HCT116 (cell line): ENCODE results near the gene WDR70. TPM values are rescaled to one million over a fixed set of nuclear protein-coding genes. Genes with fewer than 3 reads are reported as not detected.

ENCODE experiments used
- ATAC-seq: fragments of 200-7000 bp; cut with Tn5 transposase; 2 replicates; pipeline ENCODE4 v1.9.1; 2020; ENCODE audit warnings: mild to moderate bottlenecking, moderate library complexity
- BruUV-seq: library from RNA; stranded (reverse); fragments of 400-500 nt; replicated peaks from 2 replicates; lab custom pipeline; 2021; lab: Mats Ljungman, UMichigan
- CTCF ChIA-PET: fragments of 300-600 bp; sonication (Branson Sonifier 250); formaldehyde crosslinking; loops from one replicate; lab custom pipeline; 2021; ENCODE audit warnings: antibody characterized with exemption; lab: Charles Lee
- POLR2A ChIA-PET: fragments of 300-600, 350-600 bp; sonication (Branson Sonifier 250); formaldehyde crosslinking; loops from one replicate; lab custom pipeline; 2021; ENCODE audit warnings: antibody characterized with exemption; lab: Charles Lee
- RAD21 ChIA-PET, 2 experiments: fragments of 300-600 bp; sonication (Branson Sonifier 250); formaldehyde crosslinking; loops; one replicate each; lab custom pipeline; 2023; ENCODE audit warnings: low total read pairs in 2 of 2; ENCODE audit not compliant: uncharacterized antibody in 2 of 2, unreplicated experiment in 2 of 2, low non-redundant PET in 1 of 2; lab: Charles Lee
- DNase-seq: peaks from one replicate; pipeline ENCODE4 v3.0.0-alpha.2; 2010; ENCODE audit warnings: low read depth, low spot score
- H2AFZ ChIP-seq: fragments of 200-600 bp; shearing (Covaris generic), sonication (generic); 2 replicates; pipeline ENCODE4 v1.6.1; 2017; ENCODE audit warnings: low read depth, mixed run types, mixed read lengths, antibody characterized with exemption, low read length; ENCODE audit not compliant: poor library complexity, severe bottlenecking
- H3K27ac ChIP-seq: 2 replicates; pipeline ENCODE4 v1.5.1; 2012; ENCODE audit warnings: low read depth, low read length
- H3K27me3 ChIP-seq: fragments of 200-600 bp; sonication (generic); 2 replicates; pipeline ENCODE4 v1.6.1; 2016; ENCODE audit warnings: mixed run types, low read length, mixed read lengths; ENCODE audit not compliant: insufficient read depth
- H3K36me3 ChIP-seq, 2 experiments: fragments of 200-500 bp in 1 of 2; fragments of 200-600 bp in 1 of 2; sonication (Bioruptor generic) in 1 of 2; sonication (generic) in 1 of 2; 2 replicates each; pipeline versions ENCODE4 v1.5.1 to v1.6.1; 2014 to 2016; ENCODE audit warnings: low read length in 2 of 2, inconsistent platforms in 1 of 2, mixed read lengths in 1 of 2, mixed run types in 1 of 2; ENCODE audit not compliant: insufficient read depth in 2 of 2, control insufficient read depth in 1 of 2
- H3K4me1 ChIP-seq, 2 experiments: fragments of 200-600 bp in 1 of 2; sonication (generic) in 1 of 2; 2 replicates each; pipeline versions ENCODE4 v1.5.1 to v1.6.1; 2012 to 2017; ENCODE audit warnings: low read length in 2 of 2, inconsistent platforms in 1 of 2, mild to moderate bottlenecking in 1 of 2, mixed read lengths in 1 of 2, mixed run types in 1 of 2, moderate library complexity in 1 of 2; ENCODE audit not compliant: insufficient read depth in 2 of 2, control insufficient read depth in 1 of 2
- H3K4me2 ChIP-seq: fragments of 200-600 bp; sonication (generic); 2 replicates; pipeline ENCODE4 v1.6.1; 2017; ENCODE audit warnings: mixed run types, low read length, mixed read lengths
- H3K4me3 ChIP-seq, 2 experiments: fragments of 200-600 bp in 1 of 2; sonication (generic) in 1 of 2; replicated peaks in 1 of 2; 2 replicates each; pipeline ENCODE4 v1.5.1; 2011 to 2016; ENCODE audit warnings: low read length in 2 of 2, control low read depth in 1 of 2, low read depth in 1 of 2, mild to moderate bottlenecking in 1 of 2, mixed read lengths in 1 of 2, mixed run types in 1 of 2
- H3K79me2 ChIP-seq: fragments of 200-600 bp; sonication (generic); 2 replicates; pipeline ENCODE4 v1.6.1; 2017; ENCODE audit warnings: mild to moderate bottlenecking, mixed run types, low read length, moderate library complexity, mixed read lengths; ENCODE audit not compliant: insufficient read depth
- H3K9ac ChIP-seq: fragments of 200-600 bp; sonication (generic); 2 replicates; pipeline ENCODE4 v1.6.1; 2016; ENCODE audit warnings: low read length, mixed read lengths
- H3K9me2 ChIP-seq: fragments of 200-600 bp; sonication (generic), shearing (Covaris generic); 2 replicates; pipeline ENCODE4 v1.6.1; 2017; ENCODE audit warnings: mixed run types, mild to moderate bottlenecking, moderate library complexity; ENCODE audit not compliant: insufficient read depth
- H3K9me3 ChIP-seq, 2 experiments: fragments of 200-500 bp in 1 of 2; fragments of 200-600 bp in 1 of 2; sonication (Bioruptor generic) in 1 of 2; sonication (generic) in 1 of 2; 2 replicates each; pipeline ENCODE4 v1.6.1; 2014 to 2017; ENCODE audit warnings: low read length in 2 of 2, mixed read lengths in 2 of 2, inconsistent platforms in 1 of 2, low read depth in 1 of 2, mild to moderate bottlenecking in 1 of 2, mixed run types in 1 of 2, moderate library complexity in 1 of 2; ENCODE audit not compliant: control insufficient read depth in 1 of 2, insufficient read depth in 1 of 2
- H4K20me1 ChIP-seq: fragments of 200-600 bp; sonication (generic), shearing (Covaris generic); 2 replicates; pipeline ENCODE4 v1.6.1; 2017; ENCODE audit warnings: mixed run types, mild to moderate bottlenecking, moderate library complexity; ENCODE audit not compliant: insufficient read depth
- ATF3 ChIP-seq: IDR thresholded peaks from 2 replicates; pipeline ENCODE4 v1.6.1; 2012
- CBX3 ChIP-seq: IDR thresholded peaks from 2 replicates; pipeline ENCODE4 v1.6.1; 2012; ENCODE audit warnings: low read depth
- CEBPB ChIP-seq: IDR thresholded peaks from 2 replicates; pipeline ENCODE4 v1.6.1; 2012; ENCODE audit warnings: low read depth
- EZH2phosphoT487 ChIP-seq: fragments of 200-600 bp; IDR thresholded peaks from 2 replicates; pipeline ENCODE4 v1.6.1; 2018; ENCODE audit warnings: antibody characterized with exemption, borderline replicate concordance
- FOSL1 ChIP-seq: IDR thresholded peaks from 2 replicates; pipeline ENCODE4 v1.6.1; 2012; ENCODE audit warnings: low read depth
- JUND ChIP-seq: IDR thresholded peaks from 2 replicates; pipeline ENCODE4 v1.6.1; 2012
- POLR2A ChIP-seq: IDR thresholded peaks from 2 replicates; pipeline ENCODE4 v1.7.0; 2011; ENCODE audit warnings: borderline replicate concordance; ENCODE audit not compliant: insufficient read depth, insufficient read length; ENCODE audit errors: extremely low read depth
- POLR2AphosphoS5 ChIP-seq: IDR thresholded peaks from 2 replicates; pipeline ENCODE4 v1.6.1; 2011; ENCODE audit warnings: mild to moderate bottlenecking, low read depth, low read length, moderate library complexity
- RAD21 ChIP-seq: IDR thresholded peaks from 2 replicates; pipeline ENCODE4 v1.6.1; 2012; ENCODE audit warnings: low read depth, mild to moderate bottlenecking
- REST ChIP-seq: IDR thresholded peaks from 2 replicates; pipeline ENCODE4 v1.6.1; 2012; ENCODE audit warnings: low read depth
- SIN3A ChIP-seq: IDR thresholded peaks from 2 replicates; pipeline ENCODE4 v1.6.1; 2012; ENCODE audit warnings: low read depth
- ZBTB33 ChIP-seq: IDR thresholded peaks from 2 replicates; pipeline ENCODE4 v1.6.1; 2011; ENCODE audit warnings: mild to moderate bottlenecking, low read length, moderate library complexity; ENCODE audit not compliant: insufficient replicate concordance; ENCODE audit errors: extremely low read depth
- intact Hi-C: fragments of 100-400 bp; cut with micrococcal nuclease; formaldehyde crosslinking; loops from 2 replicates; pipeline ENCODE4 v1.10.0; 2022
- total RNA-seq: library from RNA; stranded (reverse); gene quantifications from one replicate; pipeline ENCODE4 v1.2.1, GENCODE V29; 2021; ENCODE audit not compliant: unreplicated experiment

The WDR70 gene
- total RNA-seq, 1 experiment from 2014 or later, result 31.1 TPM

GRCh38 chr5:37568893-37569292 lies 189.8 kb downstream of the WDR70 start:
- Histone ChIP-seq H3K9me2 (no peaks in the 10 kb centered on the region), H3K27ac (no peak overlapping the region), H3K9me3 (no peaks in the 10 kb centered on the region), H3K4me3 (no peak overlapping the region), H3K4me2 (no peak overlapping the region), H3K79me2 (no peaks in the 10 kb centered on the region), H3K36me3 (no peaks in the 10 kb centered on the region), H3K27me3 (no peaks in the 10 kb centered on the region), H4K20me1 (no peaks in the 10 kb centered on the region), H3K4me1 (no peaks in the 10 kb centered on the region), H2AFZ (no peak overlapping the region), H3K9ac (no peak overlapping the region)
- DNase-seq (no peak), ATAC-seq (no peak)
- POLR2A ChIA-PET, result no interaction called here
- RAD21 ChIA-PET, result no interaction called here
- TF ChIP-seq CBX3 (no peak), POLR2A (no peak), REST (no peak), POLR2AphosphoS5 (no peak), ZBTB33 (no peak), EZH2phosphoT487 (no peak), ATF3 (no peak), RAD21 (no peak), SIN3A (no peak), CEBPB (no peak), FOSL1 (no peak), JUND (no peak)
- CTCF ChIA-PET, result no interaction called here
- intact Hi-C loops, result no loop called here
- BruUV-seq, result no TSS peak
